Renal cortical epithelial cell (primary cell): ENCODE results near the gene PPM1B. TPM values are rescaled to one million over a fixed set of nuclear protein-coding genes. Genes with fewer than 3 reads are reported as not detected.
"Not testable (repeated sequence)": the region's sequence is repeated elsewhere in the genome, so short reads cannot be mapped to it uniquely, and the experiment has no call there.

Source experiments
- DNase-seq: peaks from one replicate; pipeline ENCODE4 v3.0.0-alpha.2; 2011; ENCODE audit warnings: low read depth
- total RNA-seq: library from RNA; depleted of rRNA; stranded (reverse); fragments of >200 nt; gene quantifications from 2 replicates; pipeline ENCODE4 v1.2.3, GENCODE V29; 2014

The PPM1B gene
- total RNA-seq, 1 donor from 2014 or later: 78.3 TPM

- DNase-seq: no peak
These were observed 32.1 kb downstream of the PPM1B start for GRCh38 chr2:44200759-44201158.

GRCh38 chr2:44201648-44202165 lies 33.0 kb downstream of the PPM1B start:
- no peak for DNase-seq

- no peak for DNase-seq
These were observed 34.9 kb downstream of the PPM1B start for GRCh38 chr2:44203542-44203941.

GRCh38 chr2:44205169-44205568 lies 36.5 kb downstream of the PPM1B start:
- DNase-seq: no peak

- no peak for DNase-seq
These were observed 38.4 kb downstream of the PPM1B start for GRCh38 chr2:44207102-44207501.

- not testable (repeated sequence) for DNase-seq
These were observed 39.0 kb downstream of the PPM1B start for GRCh38 chr2:44207648-44208047.

GRCh38 chr2:44210362-44210761 lies 41.7 kb downstream of the PPM1B start:
- DNase-seq: no peak

GRCh38 chr2:44211183-44211582 lies 42.5 kb downstream of the PPM1B start:
- no peak for DNase-seq

- no peak for DNase-seq
These were observed 43.6 kb downstream of the PPM1B start for GRCh38 chr2:44212302-44212701.

- peak; percentile 13 for DNase-seq
These were observed 47.2 kb downstream of the PPM1B start for GRCh38 chr2:44215827-44216226.

- no peak for DNase-seq
These were observed 50.1 kb downstream of the PPM1B start for GRCh38 chr2:44218771-44219170.

GRCh38 chr2:44226753-44227152 lies 58.1 kb downstream of the PPM1B start:
- DNase-seq: no peak

GRCh38 chr2:44230378-44230777 lies 61.7 kb downstream of the PPM1B start:
- DNase-seq: no peak

- peak; percentile 92 for DNase-seq
These were observed 64.9 kb downstream of the PPM1B start for GRCh38 chr2:44233450-44234128.

- no peak for DNase-seq
These were observed 68.5 kb downstream of the PPM1B start for GRCh38 chr2:44237221-44237620.

- no peak for DNase-seq
These were observed 74.2 kb downstream of the PPM1B start for GRCh38 chr2:44242904-44243303.

- DNase-seq: peak; percentile 83
These were observed 75.6 kb downstream of the PPM1B start for GRCh38 chr2:44244135-44244871.

GRCh38 chr2:44245083-44245861 lies 76.6 kb downstream of the PPM1B start:
- DNase-seq: peak; percentile 100

- peak; percentile 38 for DNase-seq
These were observed 77.8 kb downstream of the PPM1B start for GRCh38 chr2:44246436-44246835.

GRCh38 chr2:44246840-44247369 lies 78.2 kb downstream of the PPM1B start:
- peak; percentile 49 for DNase-seq

- DNase-seq: peak; percentile 68
These were observed 79.2 kb downstream of the PPM1B start for GRCh38 chr2:44247924-44248323.

- peak; percentile 71 for DNase-seq
These were observed 80.6 kb downstream of the PPM1B start for GRCh38 chr2:44249269-44249668.
